ENCODE results near the gene RHOT2. TPM values are rescaled to one million over a fixed set of nuclear protein-coding genes. Genes with fewer than 3 reads are reported as not detected.

RHOT2 gene
- total and polyA plus RNA-seq, 3 experiments from 2014 or later, result 49.6 to 151 (median 140) TPM

- no peaks in the 10 kb centered on the region for H3K27me3 Mint-ChIP-seq
- CTCF ChIA-PET, result no interaction called here
Observed at GRCh38 chr16:625977-626765, 41.8 kb upstream of the RHOT2 start.

GRCh38 chr16:626787-627453 is 41.0 kb upstream of the RHOT2 start:
- Histone ChIP-seq H3K9me3 (ENCODE audit: low read length) (no peaks in the 10 kb centered on the region), H3K27me3 (ENCODE audit: insufficient read depth, low read length, poor library complexity, severe bottlenecking) (no peaks in the 10 kb centered on the region), H3K4me3 (ENCODE audit: low read length) (no peak overlapping the region), H3K36me3 (ENCODE audit: insufficient read depth, low read length) (no peaks in the 10 kb centered on the region), H3K4me1 (ENCODE audit: insufficient read depth, low read length) (no peaks in the 10 kb centered on the region), H3K27ac (ENCODE audit: low read depth, low read length) (no peak overlapping the region)
- DNase-seq, result no peak
- Mint-ChIP-seq H3K27me3 (no peaks in the 10 kb centered on the region), H3K27ac (no peak overlapping the region), H3K4me3 (no peak overlapping the region), H3K36me3 (peaks cover 0 to 31% (median 0%) of the 10 kb centered on the region in 3 donors), H3K9me3 (no peaks in the 10 kb centered on the region), H3K4me1 (no peaks in the 10 kb centered on the region)
- POLR2A ChIA-PET, result no interaction called here
- CTCF ChIA-PET, result no interaction called here

More at GRCh38 chr16:625977-626765, 41.8 kb upstream of the RHOT2 start:
- DNase-seq, result no peak
- Mint-ChIP-seq H3K27ac (no peak overlapping the region), H3K9me3 (no peaks in the 10 kb centered on the region), H3K4me1 (no peaks in the 10 kb centered on the region), H3K4me3 (no peak overlapping the region), H3K36me3 (peaks cover 0 to 31% (median 0%) of the 10 kb centered on the region in 3 donors)
- Histone ChIP-seq H3K9me3 (ENCODE audit: low read length) (no peaks in the 10 kb centered on the region), H3K4me3 (ENCODE audit: low read length) (no peak overlapping the region), H3K36me3 (ENCODE audit: insufficient read depth, low read length) (no peaks in the 10 kb centered on the region), H3K4me1 (ENCODE audit: insufficient read depth, low read length) (no peaks in the 10 kb centered on the region), H3K27ac (ENCODE audit: low read depth, low read length) (no peak overlapping the region), H3K27me3 (ENCODE audit: insufficient read depth, low read length, poor library complexity, severe bottlenecking) (no peaks in the 10 kb centered on the region)
- POLR2A ChIA-PET, result no interaction called here

GRCh38 chr16:627454-628239 is 40.3 kb upstream of the RHOT2 start:
- Mint-ChIP-seq H3K27me3 (no peaks in the 10 kb centered on the region), H3K27ac (no peak overlapping the region), H3K4me1 (no peaks in the 10 kb centered on the region), H3K4me3 (no peak overlapping the region), H3K9me3 (no peaks in the 10 kb centered on the region), H3K36me3 (peaks cover 0 to 31% (median 0%) of the 10 kb centered on the region in 3 donors)
- Histone ChIP-seq H3K36me3 (ENCODE audit: insufficient read depth, low read length) (no peaks in the 10 kb centered on the region), H3K27ac (ENCODE audit: low read depth, low read length) (no peak overlapping the region), H3K4me3 (ENCODE audit: low read length) (no peak overlapping the region), H3K9me3 (ENCODE audit: low read length) (no peaks in the 10 kb centered on the region), H3K4me1 (ENCODE audit: insufficient read depth, low read length) (no peaks in the 10 kb centered on the region), H3K27me3 (ENCODE audit: insufficient read depth, low read length, poor library complexity, severe bottlenecking) (no peaks in the 10 kb centered on the region)
- POLR2A ChIA-PET, result no interaction called here
- CTCF ChIA-PET, result no interaction called here
- peak in 1 of 5 donors; percentile 48 for DNase-seq

- peaks cover 0 to 31% (median 0%) of the 10 kb centered on the region in 3 donors for H3K36me3 Mint-ChIP-seq
- H3K27ac Mint-ChIP-seq, result no peak overlapping the region
- no peaks in the 10 kb centered on the region for H3K4me1 Mint-ChIP-seq
- Histone ChIP-seq H3K27me3 (ENCODE audit: insufficient read depth, low read length, poor library complexity, severe bottlenecking) (no peaks in the 10 kb centered on the region), H3K4me3 (ENCODE audit: low read length) (no peak overlapping the region), H3K27ac (ENCODE audit: low read depth, low read length) (no peak overlapping the region), H3K4me1 (ENCODE audit: insufficient read depth, low read length) (no peaks in the 10 kb centered on the region), H3K9me3 (ENCODE audit: low read length) (no peaks in the 10 kb centered on the region), H3K36me3 (ENCODE audit: insufficient read depth, low read length) (no peaks in the 10 kb centered on the region)
- H3K27me3 Mint-ChIP-seq, result no peaks in the 10 kb centered on the region
- no peak overlapping the region for H3K4me3 Mint-ChIP-seq
- POLR2A ChIA-PET, result no interaction called here
- no peaks in the 10 kb centered on the region for H3K9me3 Mint-ChIP-seq
- CTCF ChIA-PET, result no interaction called here
- no peak for DNase-seq
Observed at GRCh38 chr16:628321-629061, 39.4 kb upstream of the RHOT2 start.

- H3K27me3 ChIP-seq (ENCODE audit: insufficient read depth, low read length, poor library complexity, severe bottlenecking), result no peaks in the 10 kb centered on the region
- H3K27ac ChIP-seq (ENCODE audit: low read depth, low read length), result no peak overlapping the region
- no peaks in the 10 kb centered on the region for H3K4me1 Mint-ChIP-seq
- peak overlapping the region in 1 of 8 donors; percentile 60 for H3K27ac Mint-ChIP-seq
- H3K4me3 Mint-ChIP-seq, result no peak overlapping the region
- H3K36me3 ChIP-seq (ENCODE audit: insufficient read depth, low read length), result no peaks in the 10 kb centered on the region
- ChIA-PET CTCF (no interaction called here), POLR2A (no interaction called here)
- H3K9me3 Mint-ChIP-seq, result no peaks in the 10 kb centered on the region
- H3K4me3 ChIP-seq (ENCODE audit: low read length), result no peak overlapping the region
- H3K4me1 ChIP-seq (ENCODE audit: insufficient read depth, low read length), result no peaks in the 10 kb centered on the region
- no peak for DNase-seq
- H3K9me3 ChIP-seq (ENCODE audit: low read length), result no peaks in the 10 kb centered on the region
- no peaks in the 10 kb centered on the region for H3K27me3 Mint-ChIP-seq
- peaks cover 0 to 35% (median 0%) of the 10 kb centered on the region in 3 donors for H3K36me3 Mint-ChIP-seq
Observed at GRCh38 chr16:629185-629832, 38.6 kb upstream of the RHOT2 start.

GRCh38 chr16:629833-630248 is 38.1 kb upstream of the RHOT2 start:
- H3K4me3 Mint-ChIP-seq, result peak overlapping the region in 1 of 7 donors; percentile 32
- POLR2A ChIA-PET, result no interaction called here

GRCh38 chr16:630249-630814 is 37.6 kb upstream of the RHOT2 start:
- H3K27ac Mint-ChIP-seq, result no peak overlapping the region
- H3K4me3 Mint-ChIP-seq, result no peak overlapping the region
- H3K9me3 Mint-ChIP-seq, result no peaks in the 10 kb centered on the region
- ChIA-PET POLR2A (no interaction called here), CTCF (no interaction called here)
- H3K4me1 Mint-ChIP-seq, result peaks cover 0 to 4% (median 2%) of the 10 kb centered on the region in 3 donors
- peaks cover 0 to 31% (median 0%) of the 10 kb centered on the region in 3 donors for H3K36me3 Mint-ChIP-seq
- no peak for DNase-seq
- no peaks in the 10 kb centered on the region for H3K27me3 Mint-ChIP-seq
- peaks cover 6% of the 10 kb centered on the region for H3K4me1 ChIP-seq (ENCODE audit: insufficient read depth, low read length)
- H3K27ac ChIP-seq (ENCODE audit: low read depth, low read length), result no peak overlapping the region
- H3K27me3 ChIP-seq (ENCODE audit: insufficient read depth, low read length, poor library complexity, severe bottlenecking), result no peaks in the 10 kb centered on the region
- H3K9me3 ChIP-seq (ENCODE audit: low read length), result no peaks in the 10 kb centered on the region
- no peaks in the 10 kb centered on the region for H3K36me3 ChIP-seq (ENCODE audit: insufficient read depth, low read length)
- H3K4me3 ChIP-seq (ENCODE audit: low read length), result no peak overlapping the region

More at GRCh38 chr16:629833-630248, 38.1 kb upstream of the RHOT2 start:
- CTCF ChIA-PET, result no interaction called here
- H3K9me3 Mint-ChIP-seq, result no peaks in the 10 kb centered on the region
- peak overlapping the region in 1 of 8 donors; percentile 57 for H3K27ac Mint-ChIP-seq
- Histone ChIP-seq H3K27ac (ENCODE audit: low read depth, low read length) (no peak overlapping the region), H3K36me3 (ENCODE audit: insufficient read depth, low read length) (no peaks in the 10 kb centered on the region), H3K4me3 (ENCODE audit: low read length) (no peak overlapping the region), H3K27me3 (ENCODE audit: insufficient read depth, low read length, poor library complexity, severe bottlenecking) (no peaks in the 10 kb centered on the region), H3K9me3 (ENCODE audit: low read length) (no peaks in the 10 kb centered on the region), H3K4me1 (ENCODE audit: insufficient read depth, low read length) (peaks cover under 1% of the 10 kb centered on the region)
- peaks cover 0 to 33% (median 0%) of the 10 kb centered on the region in 3 donors for H3K36me3 Mint-ChIP-seq
- peaks cover 0 to 2% (median 2%) of the 10 kb centered on the region in 3 donors for H3K4me1 Mint-ChIP-seq
- H3K27me3 Mint-ChIP-seq, result no peaks in the 10 kb centered on the region
- no peak for DNase-seq

Data from CD8-positive, alpha-beta memory T cell (primary cell).